ENCODE measurements around the gene FAXC.
A peak's percentile ranks its signal among the peaks of the same experiment; 100 is the strongest.

The FAXC gene

DNA sequence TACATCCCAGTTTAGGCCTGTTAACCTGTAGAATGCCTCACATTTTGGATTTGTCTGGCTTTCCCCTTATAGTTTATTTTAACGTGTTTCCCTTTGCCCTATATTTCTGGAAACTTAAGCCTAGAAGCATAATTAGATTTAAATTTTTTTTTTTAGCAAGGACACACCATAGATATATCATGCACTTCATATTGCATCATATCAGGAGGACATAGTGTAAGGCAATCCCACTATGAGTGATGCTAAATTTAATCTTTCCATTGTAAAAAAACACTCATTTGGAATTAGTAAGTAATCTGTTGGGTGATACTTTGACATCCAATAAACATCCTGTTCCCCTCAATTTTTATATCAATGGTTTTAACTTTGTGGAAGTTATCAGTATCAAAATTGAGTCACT is 10.3 kb upstream of the FAXC start:
- Histone ChIP-seq H3K4me3 (ENCODE audit: low read depth in 1 of 2, low read length in 2 of 2) (no peak overlapping the region), H3K27ac (ENCODE audit: low read depth, low read length) (no peak overlapping the region), H3K36me3 (ENCODE audit: insufficient read depth, low read length) (no peaks in the 10 kb centered on the region), H3K9ac (ENCODE audit: low read length) (no peak overlapping the region), H3K4me1 (ENCODE audit: insufficient read depth, low read length) (no peaks in the 10 kb centered on the region), H3K9me3 (ENCODE audit: low read length) (no peaks in the 10 kb centered on the region), H3K27me3 (ENCODE audit: control insufficient read depth in 1 of 2, insufficient read depth in 2 of 2, low read length in 2 of 2) (no peaks in the 10 kb centered on the region)

GRCh38 chr6:99356641-99357040 is 7.2 kb upstream of the FAXC start:
- no peaks in the 10 kb centered on the region for H3K36me3 ChIP-seq (ENCODE audit: insufficient read depth, low read length)
- no peak overlapping the region for H3K9ac ChIP-seq (ENCODE audit: low read length)
- H3K4me1 ChIP-seq (ENCODE audit: insufficient read depth, low read length) = no peaks in the 10 kb centered on the region
- H3K4me3 ChIP-seq (ENCODE audit: low read depth in 1 of 2, low read length in 2 of 2) = no peak overlapping the region
- no peak overlapping the region for H3K27ac ChIP-seq (ENCODE audit: low read depth, low read length)
- H3K27me3 ChIP-seq (ENCODE audit: control insufficient read depth in 1 of 2, insufficient read depth in 2 of 2, low read length in 2 of 2) = no peaks in the 10 kb centered on the region
- H3K9me3 ChIP-seq (ENCODE audit: low read length) = no peaks in the 10 kb centered on the region

DNA sequence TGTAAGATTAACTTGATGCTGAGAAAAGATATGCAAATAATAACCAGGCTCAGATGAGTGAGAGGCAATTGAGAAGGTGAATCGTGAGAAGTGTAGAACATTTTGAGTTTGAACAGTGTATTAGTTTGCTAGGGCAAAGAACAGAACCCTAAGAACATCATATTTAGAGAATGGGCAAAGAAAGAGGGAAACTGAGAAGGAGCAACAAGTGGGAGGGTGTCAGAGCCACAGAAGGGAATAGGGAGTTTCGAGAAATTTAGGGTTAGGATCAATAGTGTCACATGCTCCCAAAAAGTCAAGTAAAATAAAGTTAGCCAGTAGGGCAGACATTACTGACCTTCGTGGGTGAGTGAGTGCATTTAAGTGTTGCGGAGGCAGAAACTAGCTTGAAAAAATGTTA is 5.5 kb upstream of the FAXC start:
- Histone ChIP-seq H3K9me3 (ENCODE audit: low read length) (no peaks in the 10 kb centered on the region), H3K36me3 (ENCODE audit: insufficient read depth, low read length) (no peaks in the 10 kb centered on the region), H3K27me3 (ENCODE audit: control insufficient read depth in 1 of 2, insufficient read depth in 2 of 2, low read length in 2 of 2) (no peaks in the 10 kb centered on the region), H3K27ac (ENCODE audit: low read depth, low read length) (no peak overlapping the region), H3K4me1 (ENCODE audit: insufficient read depth, low read length) (peaks cover 6% of the 10 kb centered on the region), H3K9ac (ENCODE audit: low read length) (no peak overlapping the region), H3K4me3 (ENCODE audit: low read depth in 1 of 2, low read length in 2 of 2) (no peak overlapping the region)

- H3K9me3 ChIP-seq (ENCODE audit: low read length) = no peaks in the 10 kb centered on the region
- no peak overlapping the region for H3K9ac ChIP-seq (ENCODE audit: low read length)
- no peaks in the 10 kb centered on the region for H3K27me3 ChIP-seq (ENCODE audit: control insufficient read depth in 1 of 2, insufficient read depth in 2 of 2, low read length in 2 of 2)
- no peak overlapping the region for H3K27ac ChIP-seq (ENCODE audit: low read depth, low read length)
- H3K4me1 ChIP-seq (ENCODE audit: insufficient read depth, low read length) = peaks cover 6% of the 10 kb centered on the region
- H3K4me3 ChIP-seq (ENCODE audit: low read depth in 1 of 2, low read length in 2 of 2) = no peak overlapping the region
- H3K36me3 ChIP-seq (ENCODE audit: insufficient read depth, low read length) = no peaks in the 10 kb centered on the region
Measured at GRCh38 chr6:99353126-99353525, 3.7 kb upstream of the FAXC start.

DNA sequence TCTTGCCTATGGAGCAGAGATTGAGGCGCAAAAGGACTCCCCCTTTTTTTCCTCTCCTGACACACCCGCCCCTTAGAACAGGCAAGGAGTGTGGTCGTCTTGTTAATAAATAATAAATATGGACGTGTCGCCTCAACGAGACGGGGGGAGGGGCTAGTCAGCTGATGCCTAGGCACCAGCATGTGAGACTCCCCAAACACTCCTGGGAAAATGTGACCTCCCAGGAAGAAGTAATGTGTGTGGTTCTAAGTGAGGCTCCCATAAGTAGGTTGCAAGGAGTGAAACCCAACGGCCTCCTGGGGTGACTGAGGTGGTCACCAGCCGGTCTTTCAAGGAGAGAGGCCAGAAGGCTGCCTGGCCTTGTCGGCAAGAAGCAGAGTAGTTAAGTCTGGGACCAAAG is 1.1 kb upstream of the FAXC start:
- peaks cover 6% of the 10 kb centered on the region for H3K4me1 ChIP-seq (ENCODE audit: insufficient read depth, low read length)
- H3K9me3 ChIP-seq (ENCODE audit: low read length) = no peaks in the 10 kb centered on the region
- no peaks in the 10 kb centered on the region for H3K36me3 ChIP-seq (ENCODE audit: insufficient read depth, low read length)
- peak overlapping the region; percentile 5 for H3K9ac ChIP-seq (ENCODE audit: low read length)
- no peaks in the 10 kb centered on the region for H3K27me3 ChIP-seq (ENCODE audit: control insufficient read depth in 1 of 2, insufficient read depth in 2 of 2, low read length in 2 of 2)
- H3K4me3 ChIP-seq (ENCODE audit: low read depth in 1 of 2, low read length in 2 of 2) = peak overlapping the region in 1 of 2 donors; percentile 53
- H3K27ac ChIP-seq (ENCODE audit: low read depth, low read length) = peak overlapping the region; percentile 73

- peak overlapping the region; percentile 52 to 55 for H3K4me3 ChIP-seq (ENCODE audit: low read depth in 1 of 2, low read length in 2 of 2)
- no peaks in the 10 kb centered on the region for H3K27me3 ChIP-seq (ENCODE audit: control insufficient read depth in 1 of 2, insufficient read depth in 2 of 2, low read length in 2 of 2)
- peak overlapping the region; percentile 75 for H3K27ac ChIP-seq (ENCODE audit: low read depth, low read length)
- peaks cover 10% of the 10 kb centered on the region for H3K4me1 ChIP-seq (ENCODE audit: insufficient read depth, low read length)
- H3K9ac ChIP-seq (ENCODE audit: low read length) = peak overlapping the region; percentile 37
- H3K36me3 ChIP-seq (ENCODE audit: insufficient read depth, low read length) = no peaks in the 10 kb centered on the region
- no peaks in the 10 kb centered on the region for H3K9me3 ChIP-seq (ENCODE audit: low read length)
Measured at GRCh38 chr6:99348288-99349170, 945 bp downstream of the FAXC start.

DNA sequence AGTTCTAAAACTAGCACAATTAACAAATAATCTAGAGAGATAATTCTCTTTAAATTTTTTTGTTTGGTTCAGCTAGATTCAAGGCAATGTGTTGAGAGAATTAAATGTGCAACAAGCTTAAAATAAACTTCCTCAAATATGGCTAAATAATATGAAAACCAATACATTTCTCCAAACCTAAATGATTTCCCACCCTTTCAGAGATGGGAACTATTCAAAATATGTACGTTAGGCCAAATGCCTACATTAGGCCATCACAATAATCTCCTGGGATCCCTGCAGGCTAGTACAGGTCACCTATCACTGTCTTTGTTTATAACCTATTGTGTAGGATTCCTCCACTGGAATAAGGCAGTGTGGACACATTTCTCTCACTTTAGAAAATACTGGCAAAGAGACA is 1.7 kb downstream of the FAXC start:
- Histone ChIP-seq H3K4me3 (ENCODE audit: low read depth in 1 of 2, low read length in 2 of 2) (peak overlapping the region in 1 of 2 donors; percentile 55), H3K9me3 (ENCODE audit: low read length) (no peaks in the 10 kb centered on the region), H3K27me3 (ENCODE audit: control insufficient read depth in 1 of 2, insufficient read depth in 2 of 2, low read length in 2 of 2) (no peaks in the 10 kb centered on the region), H3K36me3 (ENCODE audit: insufficient read depth, low read length) (no peaks in the 10 kb centered on the region), H3K9ac (ENCODE audit: low read length) (peak overlapping the region; percentile 37), H3K27ac (ENCODE audit: low read depth, low read length) (peak overlapping the region; percentile 75), H3K4me1 (ENCODE audit: insufficient read depth, low read length) (peaks cover 16% of the 10 kb centered on the region)

DNA sequence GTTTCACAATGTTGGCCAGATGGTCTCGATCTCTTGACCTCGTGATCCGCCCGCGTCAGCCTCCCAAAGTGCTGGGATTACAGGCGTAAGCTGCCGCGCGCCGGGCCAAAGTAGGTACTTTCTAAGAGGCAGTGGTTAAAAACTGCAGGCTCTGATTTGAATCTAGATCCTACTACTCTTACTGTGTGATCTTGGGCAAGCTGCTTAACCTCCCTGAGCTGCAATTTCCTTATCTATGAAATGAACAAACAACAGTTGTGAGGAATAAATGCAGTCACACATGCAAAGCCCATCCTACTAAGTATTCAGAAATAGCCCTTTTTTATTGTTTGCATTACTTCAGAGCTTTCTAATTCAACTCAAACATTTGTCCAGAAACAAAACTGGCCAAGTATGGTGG is 2.9 kb downstream of the FAXC start:
- Histone ChIP-seq H3K27ac (ENCODE audit: low read depth, low read length) (no peak overlapping the region), H3K9me3 (ENCODE audit: low read length) (no peaks in the 10 kb centered on the region), H3K4me1 (ENCODE audit: insufficient read depth, low read length) (peaks cover 16% of the 10 kb centered on the region), H3K27me3 (ENCODE audit: control insufficient read depth in 1 of 2, insufficient read depth in 2 of 2, low read length in 2 of 2) (no peaks in the 10 kb centered on the region), H3K9ac (ENCODE audit: low read length) (no peak overlapping the region), H3K36me3 (ENCODE audit: insufficient read depth, low read length) (no peaks in the 10 kb centered on the region), H3K4me3 (ENCODE audit: low read depth in 1 of 2, low read length in 2 of 2) (no peak overlapping the region)

DNA sequence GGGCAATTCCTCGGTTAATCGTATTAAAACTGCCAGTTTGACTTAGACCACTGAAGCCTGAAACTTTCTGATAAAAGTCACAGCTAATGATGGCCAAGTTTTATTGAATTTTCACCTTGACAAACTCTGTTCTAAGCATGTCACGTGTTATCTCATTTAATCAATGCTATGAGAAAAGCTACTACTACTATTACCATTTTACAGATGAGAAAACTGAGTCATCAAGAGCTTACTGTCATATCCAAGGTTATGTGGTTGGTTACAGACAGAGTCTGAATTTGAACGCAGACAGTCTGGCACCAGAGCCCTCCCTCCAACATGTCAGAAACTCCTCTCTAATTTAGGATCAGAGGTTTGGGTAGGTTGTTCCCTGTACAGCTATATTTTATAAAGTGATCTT is 4.3 kb downstream of the FAXC start:
- no peak overlapping the region for H3K4me3 ChIP-seq (ENCODE audit: low read depth in 1 of 2, low read length in 2 of 2)
- H3K27ac ChIP-seq (ENCODE audit: low read depth, low read length) = no peak overlapping the region
- H3K36me3 ChIP-seq (ENCODE audit: insufficient read depth, low read length) = no peaks in the 10 kb centered on the region
- H3K4me1 ChIP-seq (ENCODE audit: insufficient read depth, low read length) = peaks cover 10% of the 10 kb centered on the region
- H3K9ac ChIP-seq (ENCODE audit: low read length) = no peak overlapping the region
- no peaks in the 10 kb centered on the region for H3K9me3 ChIP-seq (ENCODE audit: low read length)
- H3K27me3 ChIP-seq (ENCODE audit: control insufficient read depth in 1 of 2, insufficient read depth in 2 of 2, low read length in 2 of 2) = no peaks in the 10 kb centered on the region

DNA sequence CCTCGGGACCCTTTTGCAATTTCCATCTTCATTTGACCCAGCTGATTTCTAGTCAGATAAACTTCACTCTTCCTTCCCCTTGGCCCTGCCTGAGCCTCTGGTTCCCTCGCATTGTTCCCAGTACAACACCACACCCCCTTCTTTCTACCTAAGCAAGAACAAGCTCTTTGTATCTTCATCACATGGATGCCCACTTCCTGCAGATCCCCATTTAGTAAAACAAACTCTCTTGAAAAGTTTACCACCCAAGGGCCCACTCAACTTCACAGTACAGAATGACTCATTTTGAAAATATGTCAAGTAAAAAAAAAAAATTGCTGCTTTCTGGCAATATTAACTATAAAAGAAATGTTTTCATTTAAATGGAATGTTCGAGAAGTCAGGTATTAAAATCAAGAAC is 5.2 kb downstream of the FAXC start:
- H3K27ac ChIP-seq (ENCODE audit: low read depth, low read length) = no peak overlapping the region
- H3K4me1 ChIP-seq (ENCODE audit: insufficient read depth, low read length) = peaks cover 10% of the 10 kb centered on the region
- no peaks in the 10 kb centered on the region for H3K27me3 ChIP-seq (ENCODE audit: control insufficient read depth in 1 of 2, insufficient read depth in 2 of 2, low read length in 2 of 2)
- no peaks in the 10 kb centered on the region for H3K9me3 ChIP-seq (ENCODE audit: low read length)
- no peak overlapping the region for H3K9ac ChIP-seq (ENCODE audit: low read length)
- no peak overlapping the region for H3K4me3 ChIP-seq (ENCODE audit: low read depth in 1 of 2, low read length in 2 of 2)
- H3K36me3 ChIP-seq (ENCODE audit: insufficient read depth, low read length) = no peaks in the 10 kb centered on the region

- Histone ChIP-seq H3K4me3 (ENCODE audit: low read depth in 1 of 2, low read length in 2 of 2) (no peak overlapping the region), H3K9me3 (ENCODE audit: low read length) (no peaks in the 10 kb centered on the region), H3K9ac (ENCODE audit: low read length) (no peak overlapping the region), H3K36me3 (ENCODE audit: insufficient read depth, low read length) (no peaks in the 10 kb centered on the region), H3K27me3 (ENCODE audit: control insufficient read depth in 1 of 2, insufficient read depth in 2 of 2, low read length in 2 of 2) (no peaks in the 10 kb centered on the region), H3K4me1 (ENCODE audit: insufficient read depth, low read length) (peaks cover 10% of the 10 kb centered on the region), H3K27ac (ENCODE audit: low read depth, low read length) (no peak overlapping the region)
Measured at GRCh38 chr6:99341862-99342455, 7.5 kb downstream of the FAXC start.

- H3K27me3 ChIP-seq (ENCODE audit: control insufficient read depth in 1 of 2, insufficient read depth in 2 of 2, low read length in 2 of 2) = no peaks in the 10 kb centered on the region
- H3K9ac ChIP-seq (ENCODE audit: low read length) = no peak overlapping the region
- H3K4me3 ChIP-seq (ENCODE audit: low read depth in 1 of 2, low read length in 2 of 2) = no peak overlapping the region
- no peaks in the 10 kb centered on the region for H3K9me3 ChIP-seq (ENCODE audit: low read length)
- no peak overlapping the region for H3K27ac ChIP-seq (ENCODE audit: low read depth, low read length)
- H3K4me1 ChIP-seq (ENCODE audit: insufficient read depth, low read length) = peaks cover 9% of the 10 kb centered on the region
- no peaks in the 10 kb centered on the region for H3K36me3 ChIP-seq (ENCODE audit: insufficient read depth, low read length)
Measured at GRCh38 chr6:99338188-99338587, 11.3 kb downstream of the FAXC start.

Measured in muscle layer of colon (tissue), 2 donors.